ENCODE data around the gene C10orf90.

Gene C10orf90

DNA sequence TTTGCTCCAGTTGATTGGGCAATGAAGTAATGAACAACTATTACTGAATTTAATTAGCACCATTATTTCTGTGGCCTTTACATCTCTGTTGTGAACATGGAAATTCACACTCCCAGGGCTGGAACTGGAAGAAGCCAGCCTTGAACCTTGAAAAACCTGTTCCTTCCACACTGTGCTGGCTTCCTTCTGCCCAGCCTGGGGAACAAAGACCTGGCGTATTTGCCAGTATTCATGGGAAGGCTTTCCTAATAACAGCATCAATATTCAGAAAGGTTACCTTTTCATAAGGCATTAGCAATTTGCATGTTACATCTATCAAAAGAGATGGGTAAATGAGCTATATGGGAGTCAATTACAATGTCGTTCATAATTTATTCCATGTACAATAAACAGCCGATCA is 1.3 kb downstream of the C10orf90 start:
- Histone ChIP-seq H3K27ac (ENCODE audit: extremely low read depth, low read depth, low read length) (no peak overlapping the region), H3K36me3 (ENCODE audit: control insufficient read depth in 2 of 2, insufficient read depth in 1 of 2, low read length in 2 of 2) (no peaks in the 10 kb centered on the region), H3K4me1 (ENCODE audit: control insufficient read depth, insufficient read depth, low read length) (no peaks in the 10 kb centered on the region), H3K9me3 (ENCODE audit: control insufficient read depth, insufficient read depth, low read depth, low read length) (no peaks in the 10 kb centered on the region), H3K4me3 (ENCODE audit: low read depth, low read length) (no peak overlapping the region)
- CTCF ChIA-PET: interaction anchor here (0.9 kb wide), 1 partner anchor 72 kb away, joined by 3 read pairs; no protein-coding TSS in a partner anchor
- no peak for TF ChIP-seq ZNF830 (tag by site-specific recombination; IDR thresholded peaks at IDR 0.05; ENCODE audit: low read depth)
- no peak for TF ChIP-seq MZF1 (tag by site-specific recombination; IDR thresholded peaks at IDR 0.05; ENCODE audit: borderline replicate concordance)
- no peak for TF ChIP-seq ZNF501 (tag by site-specific recombination; IDR thresholded peaks at IDR 0.05)
- no peak for TF ChIP-seq ZNF555 (tag by site-specific recombination; conservative IDR thresholded peaks at IDR 0.05)
- TF ChIP-seq ZNF112 (tag by site-specific recombination; IDR thresholded peaks at IDR 0.05): no peak
- no peak for TF ChIP-seq ZNF404 (tag by site-specific recombination; IDR thresholded peaks at IDR 0.05)
- POLR2A ChIA-PET: no interaction called here

DNA sequence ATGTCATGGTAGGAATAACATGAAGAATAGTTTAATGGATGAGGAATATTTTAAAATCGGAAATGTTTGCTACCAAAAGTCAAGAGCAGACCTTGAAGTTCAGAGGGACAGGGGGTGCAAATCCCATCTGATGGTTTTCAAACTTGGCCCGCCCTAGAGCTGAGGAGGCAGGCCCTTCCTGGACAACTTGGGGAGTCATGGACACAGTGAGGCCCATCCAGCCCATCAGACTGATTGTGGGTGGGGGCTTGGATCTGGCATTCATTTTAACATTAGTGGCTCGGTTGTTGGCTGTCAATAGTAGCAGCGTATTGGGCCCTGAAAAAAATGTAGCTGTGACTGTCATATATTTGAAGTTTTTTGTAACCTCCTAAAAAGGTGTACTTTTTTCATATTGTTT is 2.0 kb downstream of the C10orf90 start:
- Histone ChIP-seq H3K9me3 (ENCODE audit: control insufficient read depth, insufficient read depth, low read depth, low read length) (no peaks in the 10 kb centered on the region), H3K36me3 (ENCODE audit: control insufficient read depth in 2 of 2, insufficient read depth in 1 of 2, low read length in 2 of 2) (no peaks in the 10 kb centered on the region), H3K4me3 (ENCODE audit: low read depth, low read length) (no peak overlapping the region), H3K27ac (ENCODE audit: extremely low read depth, low read depth, low read length) (no peak overlapping the region), H3K4me1 (ENCODE audit: control insufficient read depth, insufficient read depth, low read length) (no peaks in the 10 kb centered on the region)
- POLR2A ChIA-PET: no interaction called here
- CTCF ChIA-PET: no interaction called here
- TF ChIP-seq ZEB2 (tag by site-specific recombination; IDR thresholded peaks at IDR 0.05) (no peak), ZNF513 (tag by site-specific recombination; IDR thresholded peaks at IDR 0.05) (no peak), HOXC10 (CRISPR knock-in tag; IDR thresholded peaks at IDR 0.05) (no peak), SALL2 (tag by site-specific recombination; IDR thresholded peaks at IDR 0.05; ENCODE audit: borderline replicate concordance) (no peak), BCL11B (tag by site-specific recombination; IDR thresholded peaks at IDR 0.05; ENCODE audit: low read depth) (no peak), ZNF248 (tag by site-specific recombination; IDR thresholded peaks at IDR 0.05) (no peak), ZNF350 (tag by site-specific recombination; IDR thresholded peaks at IDR 0.05) (no peak), ZNF133 (tag by site-specific recombination; IDR thresholded peaks at IDR 0.05) (no peak), YY1 (tag by site-specific recombination; IDR thresholded peaks at IDR 0.05) (no peak), ATF2 (tag by site-specific recombination; IDR thresholded peaks at IDR 0.05; ENCODE audit: low read depth) (no peak), ZNF280D (tag by site-specific recombination; IDR thresholded peaks at IDR 0.05) (no peak), PBX3 (CRISPR knock-in tag; IDR thresholded peaks at IDR 0.05) (no peak), SP3 (tag by site-specific recombination; IDR thresholded peaks at IDR 0.05) (no peak), ZNF302 (tag by site-specific recombination; IDR thresholded peaks at IDR 0.05; ENCODE audit: low read depth) (no peak), RBAK (tag by site-specific recombination; IDR thresholded peaks at IDR 0.05) (no peak), ZNF335 (tag by site-specific recombination; conservative IDR thresholded peaks at IDR 0.05) (no peak), ZNF639 (tag by site-specific recombination; IDR thresholded peaks at IDR 0.05) (no peak)

Data from HEK293 (cell line).